ENCODE data around the gene ESRRA. TPM values are rescaled to one million over a fixed set of nuclear protein-coding genes. Genes with fewer than 3 reads are reported as not detected.

Gene ESRRA
- total and polyA plus RNA-seq, 9 of the 15 experiments (the other 6 are each of a cell fraction or from before 2014, with no cell fraction given): 0.27 to 89.7 (median 23.7) TPM

DNA sequence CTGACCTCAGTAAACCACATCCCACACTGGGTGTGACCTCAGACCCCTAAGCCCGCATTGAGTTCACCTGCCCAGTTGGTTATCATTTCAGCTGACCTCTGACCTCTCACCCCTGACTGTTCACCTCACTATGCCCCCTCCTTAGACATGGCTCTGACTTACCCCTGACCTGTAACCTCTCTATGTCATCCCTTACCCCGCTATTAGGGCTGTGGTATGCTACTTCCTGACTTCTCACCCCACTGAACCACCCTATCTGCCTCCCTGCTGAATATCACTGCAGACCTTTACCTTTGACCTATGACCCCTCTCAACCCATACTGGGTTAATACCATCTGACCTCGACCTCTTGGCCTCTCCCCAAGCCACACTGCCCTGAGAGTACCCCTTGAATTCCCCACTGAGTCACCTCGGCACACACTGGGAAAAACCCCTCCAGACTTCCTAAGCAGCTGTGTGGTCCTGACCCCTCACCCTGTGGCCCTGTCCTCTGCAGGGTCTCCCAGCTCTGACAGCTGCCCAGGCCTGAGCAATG, 45.7 kb upstream of the ESRRA start:
- in situ Hi-C loops (cut with MboI): no loop called here
- no TSS peak for BruUV-seq (replicated peaks)
- TF ChIP-seq HDAC8 (tag; IDR thresholded peaks at IDR 0.05) (no peak), POU5F1 (IDR thresholded peaks at IDR 0.05; ENCODE audit: borderline replicate concordance, low read depth, low read length, partially characterized antibody) (no peak), ZNF121 (CRISPR knock-in tag; conservative IDR thresholded peaks at IDR 0.05) (no peak), ESRRA (IDR thresholded peaks at IDR 0.05; ENCODE audit: borderline replicate concordance, low read depth) (peak; percentile 75), YBX1 (IDR thresholded peaks at IDR 0.05) (no peak), TCF3 (CRISPR knock-in tag; IDR thresholded peaks at IDR 0.05) (0 out of 2 replicates have a peak, but pooled peaks have one; percentile 5), ZNF780A (CRISPR knock-in tag; IDR thresholded peaks at IDR 0.05) (no peak), MTA2 (IDR thresholded peaks at IDR 0.05; ENCODE audit: low read depth) (peak; percentile 69), FOXK2 (conservative IDR thresholded peaks at IDR 0.05 in 1 of 2, IDR thresholded peaks at IDR 0.05 in 1 of 2; ENCODE audit: low read depth in 2 of 2) (no peak), SAP30 (IDR thresholded peaks at IDR 0.05; ENCODE audit: borderline replicate concordance, insufficient read depth, low read depth, low read length, poor library complexity, severe bottlenecking) (no peak), HNRNPUL1 (IDR thresholded peaks at IDR 0.05; ENCODE audit: low read length) (no peak), SNIP1 (IDR thresholded peaks at IDR 0.05; ENCODE audit: low read depth) (no peak), MBD2 (IDR thresholded peaks at IDR 0.05; ENCODE audit: borderline replicate concordance, low read depth) (no peak), POLR3A (IDR thresholded peaks at IDR 0.05; ENCODE audit: borderline replicate concordance, extremely low read depth, insufficient read depth, insufficient read length) (no peak), CEBPG (CRISPR knock-in tag; IDR thresholded peaks at IDR 0.05) (no peak), CEBPG (tag; conservative IDR thresholded peaks at IDR 0.05 in 1 of 2, IDR thresholded peaks at IDR 0.05 in 1 of 2) (no peak), NR2C1 (IDR thresholded peaks at IDR 0.05) (peak; percentile 99), NR2C1 (tag; IDR thresholded peaks at IDR 0.05) (peak; percentile 98)
- TF ChIP-seq, protein P1, sequence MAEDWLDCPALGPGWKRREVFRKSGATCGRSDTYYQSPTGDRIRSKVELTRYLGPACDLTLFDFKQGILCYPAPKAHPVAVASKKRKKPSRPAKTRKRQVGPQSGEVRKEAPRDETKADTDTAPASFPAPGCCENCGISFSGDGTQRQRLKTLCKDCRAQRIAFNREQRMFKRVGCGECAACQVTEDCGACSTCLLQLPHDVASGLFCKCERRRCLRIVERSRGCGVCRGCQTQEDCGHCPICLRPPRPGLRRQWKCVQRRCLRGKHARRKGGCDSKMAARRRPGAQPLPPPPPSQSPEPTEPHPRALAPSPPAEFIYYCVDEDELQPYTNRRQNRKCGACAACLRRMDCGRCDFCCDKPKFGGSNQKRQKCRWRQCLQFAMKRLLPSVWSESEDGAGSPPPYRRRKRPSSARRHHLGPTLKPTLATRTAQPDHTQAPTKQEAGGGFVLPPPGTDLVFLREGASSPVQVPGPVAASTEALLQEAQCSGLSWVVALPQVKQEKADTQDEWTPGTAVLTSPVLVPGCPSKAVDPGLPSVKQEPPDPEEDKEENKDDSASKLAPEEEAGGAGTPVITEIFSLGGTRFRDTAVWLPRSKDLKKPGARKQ (CRISPR knock-in tag; IDR thresholded peaks at IDR 0.05): no peak
- TF ChIP-seq, protein P2, sequence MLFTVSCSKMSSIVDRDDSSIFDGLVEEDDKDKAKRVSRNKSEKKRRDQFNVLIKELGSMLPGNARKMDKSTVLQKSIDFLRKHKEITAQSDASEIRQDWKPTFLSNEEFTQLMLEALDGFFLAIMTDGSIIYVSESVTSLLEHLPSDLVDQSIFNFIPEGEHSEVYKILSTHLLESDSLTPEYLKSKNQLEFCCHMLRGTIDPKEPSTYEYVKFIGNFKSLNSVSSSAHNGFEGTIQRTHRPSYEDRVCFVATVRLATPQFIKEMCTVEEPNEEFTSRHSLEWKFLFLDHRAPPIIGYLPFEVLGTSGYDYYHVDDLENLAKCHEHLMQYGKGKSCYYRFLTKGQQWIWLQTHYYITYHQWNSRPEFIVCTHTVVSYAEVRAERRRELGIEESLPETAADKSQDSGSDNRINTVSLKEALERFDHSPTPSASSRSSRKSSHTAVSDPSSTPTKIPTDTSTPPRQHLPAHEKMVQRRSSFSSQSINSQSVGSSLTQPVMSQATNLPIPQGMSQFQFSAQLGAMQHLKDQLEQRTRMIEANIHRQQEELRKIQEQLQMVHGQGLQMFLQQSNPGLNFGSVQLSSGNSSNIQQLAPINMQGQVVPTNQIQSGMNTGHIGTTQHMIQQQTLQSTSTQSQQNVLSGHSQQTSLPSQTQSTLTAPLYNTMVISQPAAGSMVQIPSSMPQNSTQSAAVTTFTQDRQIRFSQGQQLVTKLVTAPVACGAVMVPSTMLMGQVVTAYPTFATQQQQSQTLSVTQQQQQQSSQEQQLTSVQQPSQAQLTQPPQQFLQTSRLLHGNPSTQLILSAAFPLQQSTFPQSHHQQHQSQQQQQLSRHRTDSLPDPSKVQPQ (CRISPR knock-in tag; IDR thresholded peaks at IDR 0.05; ENCODE audit: borderline replicate concordance): no peak

More for the DNA sequence above, 45.7 kb upstream of the ESRRA start:
- ATAC-seq (no peak; the same call in 2 of the 3 replicates), FAIRE-seq (no peak), DNase-seq (ENCODE audit: extremely low read depth in 1 of 4, low spot score in 3 of 4) (peak in 2 of 4 experiments; percentile 24 to 36)
- no peak overlapping the region for H3K4me3 ChIP-seq
- no peaks in the 10 kb centered on the region for H3K79me2 ChIP-seq (ENCODE audit: control insufficient read depth, insufficient read depth, low read length)
- WGBS (ENCODE audit: insufficient coverage, low coverage, missing lambda C conversion rate): 60% methylated on average over 4 of the region's 4 CpGs
- ChIA-PET CTCF (ENCODE audit: low intra/inter-chr PET ratio) (no interaction called here), POLR2A (no interaction called here)
- 0 out of 2 replicates have a peak, but pooled peaks cover 4% of the 10 kb centered on the region for H4K20me1 ChIP-seq (replicated peaks; ENCODE audit: control insufficient read depth, insufficient read depth, low read length)
- H3K9me3 ChIP-seq (replicated peaks; ENCODE audit: control insufficient read depth, insufficient read depth, low read depth, low read length): no peaks in the 10 kb centered on the region
- no peak overlapping the region for H3K9ac ChIP-seq (ENCODE audit: insufficient read depth in 1 of 2, low read depth in 2 of 2, low read length in 2 of 2)
- H3K4me2 ChIP-seq (ENCODE audit: insufficient read depth, low read length): no peak overlapping the region
- no peaks in the 10 kb centered on the region for H3K9me1 ChIP-seq (ENCODE audit: control insufficient read depth, insufficient read depth, low read length)
- intact Hi-C loops (cut with micrococcal nuclease): no loop called here
- no peak overlapping the region for H2AFZ ChIP-seq (ENCODE audit: low read depth, low read length)
- no peaks in the 10 kb centered on the region for H3K27me3 ChIP-seq (ENCODE audit: control insufficient read depth in 2 of 2, insufficient read depth in 2 of 2, low read length in 2 of 2)
- peaks cover 92% of the 10 kb centered on the region for H3K36me3 ChIP-seq (ENCODE audit: control insufficient read depth, insufficient read depth, low read length)
- H3K27ac ChIP-seq (ENCODE audit: extremely low read depth, low read depth, low read length): no peak overlapping the region
- peaks cover 0 to 57% of the 10 kb centered on the region in 2 experiments; a peak in 2 of 5 replicates for H3K4me1 ChIP-seq (replicated peaks in 1 of 2; ENCODE audit: control insufficient read depth in 2 of 2, insufficient read depth in 2 of 2, low read length in 2 of 2)
